ENCODE measurements around the gene SYT11.
"Not testable (repeated sequence)": the region's sequence is repeated elsewhere in the genome, so short reads cannot be mapped to it uniquely, and the experiment has no call there.

Gene SYT11

GRCh38 chr1:155860970-155861510 lies 1.7 kb downstream of the SYT11 start:
- DNase-seq (ENCODE audit: low read depth in 2 of 2), result no peak

GRCh38 chr1:155861896-155862295 lies 2.5 kb downstream of the SYT11 start:
- no peak for DNase-seq (ENCODE audit: low read depth in 2 of 2)

GRCh38 chr1:155864393-155864792 lies 5.0 kb downstream of the SYT11 start:
- no peak for DNase-seq (ENCODE audit: low read depth in 2 of 2)

GRCh38 chr1:155867766-155868165 lies 8.4 kb downstream of the SYT11 start:
- no peak for DNase-seq (ENCODE audit: low read depth in 2 of 2)

GRCh38 chr1:155871390-155871789 lies 12.0 kb downstream of the SYT11 start:
- no peak for DNase-seq (ENCODE audit: low read depth in 2 of 2)

- no peak for DNase-seq (ENCODE audit: low read depth in 2 of 2)
Observed at GRCh38 chr1:155872527-155872926, 13.2 kb downstream of the SYT11 start.

GRCh38 chr1:155873860-155874259 lies 14.5 kb downstream of the SYT11 start:
- DNase-seq (ENCODE audit: low read depth in 2 of 2), result no peak

GRCh38 chr1:155877945-155878344 lies 18.6 kb downstream of the SYT11 start:
- no peak for DNase-seq (ENCODE audit: low read depth in 2 of 2)

GRCh38 chr1:155880251-155880650 lies 20.9 kb downstream of the SYT11 start:
- DNase-seq (ENCODE audit: low read depth in 2 of 2), result no peak

GRCh38 chr1:155880950-155881349 lies 21.6 kb downstream of the SYT11 start:
- no peak for DNase-seq (ENCODE audit: low read depth in 2 of 2)

GRCh38 chr1:155882235-155882634 lies 22.9 kb downstream of the SYT11 start:
- DNase-seq (ENCODE audit: low read depth in 2 of 2), result no peak

- no peak for DNase-seq (ENCODE audit: low read depth in 2 of 2)
Observed at GRCh38 chr1:155882766-155883165, 23.4 kb downstream of the SYT11 start.

- DNase-seq (ENCODE audit: low read depth in 2 of 2), result no peak
Observed at GRCh38 chr1:155884031-155884960, 24.9 kb downstream of the SYT11 start.

- no peak for DNase-seq (ENCODE audit: low read depth in 2 of 2)
Observed at GRCh38 chr1:155884982-155885381, 25.6 kb downstream of the SYT11 start.

GRCh38 chr1:155888481-155888880 lies 29.1 kb downstream of the SYT11 start:
- no peak for DNase-seq (ENCODE audit: low read depth in 2 of 2)

- no peak for DNase-seq (ENCODE audit: low read depth in 2 of 2)
Observed at GRCh38 chr1:155889566-155889965, 30.2 kb downstream of the SYT11 start.

- DNase-seq (ENCODE audit: low read depth in 2 of 2), result no peak
Observed at GRCh38 chr1:155890251-155890650, 30.9 kb downstream of the SYT11 start.

GRCh38 chr1:155892796-155893195 lies 33.4 kb downstream of the SYT11 start:
- no peak for DNase-seq (ENCODE audit: low read depth in 2 of 2)

- DNase-seq (ENCODE audit: low read depth in 2 of 2), result no peak
Observed at GRCh38 chr1:155893389-155894142, 34.2 kb downstream of the SYT11 start.

GRCh38 chr1:155895617-155896016 lies 36.2 kb downstream of the SYT11 start:
- not testable (repeated sequence) for DNase-seq (ENCODE audit: low read depth in 2 of 2)

- not testable (repeated sequence) for DNase-seq (ENCODE audit: low read depth in 2 of 2)
Observed at GRCh38 chr1:155896476-155896875, 37.1 kb downstream of the SYT11 start.

- DNase-seq (ENCODE audit: low read depth in 2 of 2), result no peak
Observed at GRCh38 chr1:155897746-155898145, 38.4 kb downstream of the SYT11 start.

- DNase-seq (ENCODE audit: low read depth in 2 of 2), result no peak
Observed at GRCh38 chr1:155898888-155899287, 39.5 kb downstream of the SYT11 start.
